CD14-positive monocyte (primary cell): ENCODE measurements around the gene RALB. TPM values are rescaled to one million over a fixed set of nuclear protein-coding genes. Genes with fewer than 3 reads are reported as not detected.
A peak's percentile ranks its signal among the peaks of the same experiment; 100 is the strongest.

Experiments
- DNase-seq, 3 donors: peaks; one replicate each; pipeline ENCODE4 v3.0.0-alpha.2; 2011 to 2022
- H2AFZ ChIP-seq: 2 replicates; pipeline ENCODE4 v1.6.0; 2012; ENCODE audit warnings: mild to moderate bottlenecking, low read depth, low read length, inconsistent platforms; ENCODE audit not compliant: insufficient read depth, poor library complexity, severe bottlenecking
- H3K27ac ChIP-seq, 2 donors: 1 replicate in 1 of 2; 2 replicates in 1 of 2; pipeline ENCODE4 v1.5.1; 2012 to 2013; ENCODE audit warnings: low read length in 2 of 2, control low read depth in 1 of 2, inconsistent platforms in 1 of 2, low read depth in 1 of 2, mild to moderate bottlenecking in 1 of 2
- H3K27me3 ChIP-seq, 2 donors: one replicate each; pipeline versions ENCODE4 v1.6.0 to v1.6.1; 2011 to 2013; ENCODE audit warnings: low read length in 2 of 2; ENCODE audit not compliant: control insufficient read depth in 2 of 2, insufficient read depth in 2 of 2
- H3K36me3 ChIP-seq, 2 donors: replicated peaks in 1 of 2; 1 replicate in 1 of 2; 2 replicates in 1 of 2; pipeline versions ENCODE4 v1.5.1 to v1.6.1; 2012 to 2013; ENCODE audit warnings: low read length in 2 of 2, control low read depth in 1 of 2, inconsistent platforms in 1 of 2, mild to moderate bottlenecking in 1 of 2; ENCODE audit not compliant: insufficient read depth in 2 of 2, control insufficient read depth in 1 of 2
- H3K4me1 ChIP-seq, 2 donors: 1 replicate in 1 of 2; 2 replicates in 1 of 2; pipeline versions ENCODE4 v1.5.1 to v1.6.1; 2012 to 2013; ENCODE audit warnings: low read length in 2 of 2, control low read depth in 1 of 2, inconsistent platforms in 1 of 2, mild to moderate bottlenecking in 1 of 2, moderate library complexity in 1 of 2; ENCODE audit not compliant: insufficient read depth in 2 of 2, control insufficient read depth in 1 of 2
- H3K4me2 ChIP-seq: replicated peaks from 2 replicates; pipeline ENCODE3; 2012; ENCODE audit warnings: low read length, moderate library complexity, mild to moderate bottlenecking; ENCODE audit not compliant: poor library complexity, severe bottlenecking; ENCODE audit errors: extremely low read depth
- H3K4me3 ChIP-seq, 3 experiments: fragments of 200-600 bp in 1 of 3; sonication (generic) in 1 of 3; replicated peaks in 1 of 3; 1 replicate in 2 of 3; 2 replicates in 1 of 3; pipeline ENCODE4 v1.5.1; 2011 to 2013; ENCODE audit warnings: low read length in 3 of 3, mild to moderate bottlenecking in 3 of 3, control low read depth in 2 of 3, low read depth in 2 of 3, inconsistent platforms in 1 of 3, moderate library complexity in 1 of 3
- H3K79me2 ChIP-seq: 2 replicates; pipeline ENCODE4 v1.6.0; 2012; ENCODE audit warnings: mild to moderate bottlenecking, control low read depth, inconsistent platforms, low read length, moderate library complexity; ENCODE audit not compliant: insufficient read depth
- H3K9ac ChIP-seq: 2 replicates; pipeline ENCODE4 v1.6.0; 2017; ENCODE audit warnings: low read length, mild to moderate bottlenecking; ENCODE audit not compliant: insufficient read depth, poor library complexity, severe bottlenecking
- H3K9me3 ChIP-seq, 2 donors: replicated peaks in 1 of 2; 1 replicate in 1 of 2; 2 replicates in 1 of 2; pipeline versions ENCODE4 v1.5.1 to v1.6.1; 2012 to 2013; ENCODE audit warnings: low read length in 2 of 2, control low read depth in 1 of 2; ENCODE audit not compliant: control insufficient read depth in 1 of 2, insufficient read depth in 1 of 2
- H4K20me1 ChIP-seq: 2 replicates; pipeline ENCODE4 v1.6.0; 2012; ENCODE audit warnings: mild to moderate bottlenecking, low read length, control low read depth, moderate library complexity; ENCODE audit not compliant: insufficient read depth
- H3K27ac Mint-ChIP-seq, 7 donors: one replicate each; pipeline ENCODE4 v1.8.0; 2020; ENCODE audit warnings: mild to moderate bottlenecking in 7 of 7, mixed read lengths in 7 of 7, moderate library complexity in 6 of 7, inconsistent platforms in 2 of 7
- H3K27me3 Mint-ChIP-seq, 3 donors: one replicate each; pipeline ENCODE4 v1.8.0; 2021 to 2022; ENCODE audit warnings: low read depth in 3 of 3, mild to moderate bottlenecking in 3 of 3, mixed read lengths in 3 of 3, moderate library complexity in 3 of 3, inconsistent platforms in 1 of 3
- H3K36me3 Mint-ChIP-seq, 2 donors: one replicate each; pipeline ENCODE4 v1.8.0; 2020; ENCODE audit warnings: mixed read lengths in 2 of 2, inconsistent platforms in 1 of 2, mild to moderate bottlenecking in 1 of 2
- H3K4me1 Mint-ChIP-seq: one replicate; pipeline ENCODE4 v1.8.0; 2020; ENCODE audit warnings: mild to moderate bottlenecking, mixed read lengths
- H3K4me3 Mint-ChIP-seq, 2 donors: one replicate each; pipeline ENCODE4 v1.8.0; 2020; ENCODE audit warnings: mild to moderate bottlenecking in 2 of 2, mixed read lengths in 2 of 2, moderate library complexity in 1 of 2
- H3K9me3 Mint-ChIP-seq, 7 donors: one replicate each; pipeline ENCODE4 v1.8.0; 2020 to 2022; ENCODE audit warnings: mixed read lengths in 7 of 7, mild to moderate bottlenecking in 6 of 7, moderate library complexity in 6 of 7, inconsistent platforms in 2 of 7
- WGBS: methylation state at CpG from one replicate; pipeline ENCODE4 v1.1.5; 2013; ENCODE audit warnings: missing lambda C conversion rate; ENCODE audit not compliant: insufficient coverage; 5-methylcytosine and 5-hydroxymethylcytosine counted together
- intact Hi-C, 2 donors: fragments of 100-400 bp; cut with micrococcal nuclease; formaldehyde crosslinking; loops; one replicate each; pipeline versions ENCODE4 v1.15.0 to v1.15.1; 2023
- polyA plus RNA-seq, 3 donors: library from polyadenylated mRNA; depleted of rRNA in 1 of 3; unstranded in 2 of 3; stranded (reverse) in 1 of 3; fragments of 300-500 nt in 2 of 3; fragments of >200 nt in 1 of 3; fragmentation: Illumina TruSeq in 2 of 3; gene quantifications; 1 replicate in 2 of 3; 2 replicates in 1 of 3; pipeline ENCODE4 v1.2.3, GENCODE V29; 2012 to 2021
- TF ChIP-seq, protein P1 (sequence below): fragments of 200-600 bp; IDR thresholded peaks from one replicate; pipeline ENCODE4 v1.8.0; 2022; ENCODE audit warnings: antibody characterized with exemption, mild to moderate bottlenecking

Gene RALB
- polyA plus RNA-seq, 3 donors = 57.2 to 163 (median 139) TPM

DNA sequence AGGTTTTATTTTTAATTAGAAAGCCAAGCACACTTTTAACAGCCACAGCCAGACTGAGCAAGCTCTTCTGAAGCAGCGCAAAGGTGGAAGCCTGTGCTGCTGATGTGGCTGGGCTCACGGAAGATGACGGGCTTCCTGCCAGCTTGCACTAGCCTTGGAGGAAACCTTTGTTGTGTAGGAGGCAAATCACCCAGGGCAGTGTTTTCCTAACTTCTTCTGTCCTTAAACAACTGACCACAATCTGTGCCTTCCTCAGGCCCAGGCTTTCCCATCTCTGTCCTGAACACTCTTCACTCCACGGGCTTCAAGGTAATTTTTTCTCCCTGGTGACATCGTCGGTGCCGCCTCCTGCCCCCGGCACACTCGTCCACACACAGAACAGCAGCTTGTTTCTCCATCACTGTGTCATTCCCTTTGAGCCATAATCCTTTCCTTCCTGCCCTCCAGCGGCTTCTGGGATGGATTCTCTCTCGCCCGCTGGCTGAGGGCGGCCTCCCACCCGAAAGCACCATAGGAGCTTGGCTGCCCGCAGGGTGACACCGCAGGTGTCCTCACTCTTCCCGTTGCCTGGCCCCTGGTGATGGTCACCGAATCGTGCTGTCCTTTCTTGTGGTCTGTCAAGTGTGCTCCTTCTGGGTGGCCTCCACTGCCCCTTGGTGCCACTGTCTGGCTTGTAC, 62.2 kb downstream of the RALB start:
- H3K4me1 Mint-ChIP-seq = peaks cover 19% of the 10 kb centered on the region
- Histone ChIP-seq H3K27me3 (peaks cover 0 to 8% of the 10 kb centered on the region in 2 donors), H3K9me3 (no peaks in the 10 kb centered on the region), H2AFZ (no peak overlapping the region), H3K4me1 (peaks cover 6 to 9% of the 10 kb centered on the region in 2 donors), H3K36me3 (no peaks in the 10 kb centered on the region), H3K4me2 (no peak overlapping the region), H3K27ac (no peak overlapping the region), H4K20me1 (no peaks in the 10 kb centered on the region), H3K9ac (no peak overlapping the region), H3K79me2 (no peaks in the 10 kb centered on the region), H3K4me3 (no peak overlapping the region)
- H3K36me3 Mint-ChIP-seq = no peaks in the 10 kb centered on the region
- TF ChIP-seq, protein P1, sequence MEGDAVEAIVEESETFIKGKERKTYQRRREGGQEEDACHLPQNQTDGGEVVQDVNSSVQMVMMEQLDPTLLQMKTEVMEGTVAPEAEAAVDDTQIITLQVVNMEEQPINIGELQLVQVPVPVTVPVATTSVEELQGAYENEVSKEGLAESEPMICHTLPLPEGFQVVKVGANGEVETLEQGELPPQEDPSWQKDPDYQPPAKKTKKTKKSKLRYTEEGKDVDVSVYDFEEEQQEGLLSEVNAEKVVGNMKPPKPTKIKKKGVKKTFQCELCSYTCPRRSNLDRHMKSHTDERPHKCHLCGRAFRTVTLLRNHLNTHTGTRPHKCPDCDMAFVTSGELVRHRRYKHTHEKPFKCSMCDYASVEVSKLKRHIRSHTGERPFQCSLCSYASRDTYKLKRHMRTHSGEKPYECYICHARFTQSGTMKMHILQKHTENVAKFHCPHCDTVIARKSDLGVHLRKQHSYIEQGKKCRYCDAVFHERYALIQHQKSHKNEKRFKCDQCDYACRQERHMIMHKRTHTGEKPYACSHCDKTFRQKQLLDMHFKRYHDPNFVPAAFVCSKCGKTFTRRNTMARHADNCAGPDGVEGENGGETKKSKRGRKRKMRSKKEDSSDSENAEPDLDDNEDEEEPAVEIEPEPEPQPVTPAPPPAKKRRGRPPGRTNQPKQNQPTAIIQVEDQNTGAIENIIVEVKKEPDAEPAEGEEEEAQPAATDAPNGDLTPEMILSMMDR = no peak
- H3K27ac Mint-ChIP-seq = peak overlapping the region in 2 of 7 donors; percentile 20 to 52
- peaks cover 19 to 28% (median 21%) of the 10 kb centered on the region in 3 donors for H3K27me3 Mint-ChIP-seq
- intact Hi-C loops = loop anchor here (5.0 to 10.0 kb wide), 3 partner anchors 90 to 613 kb away; partner anchors contain the start of gene TMEM185B (in 1 of the 2)
- H3K9me3 Mint-ChIP-seq = peaks cover 0 to 2% (median 0%) of the 10 kb centered on the region in 7 donors
- no peak for DNase-seq
- peak overlapping the region in 1 of 2 donors; percentile 3 for H3K4me3 Mint-ChIP-seq
- WGBS = 91% methylated on average over 16 of the region's 19 CpGs

DNA sequence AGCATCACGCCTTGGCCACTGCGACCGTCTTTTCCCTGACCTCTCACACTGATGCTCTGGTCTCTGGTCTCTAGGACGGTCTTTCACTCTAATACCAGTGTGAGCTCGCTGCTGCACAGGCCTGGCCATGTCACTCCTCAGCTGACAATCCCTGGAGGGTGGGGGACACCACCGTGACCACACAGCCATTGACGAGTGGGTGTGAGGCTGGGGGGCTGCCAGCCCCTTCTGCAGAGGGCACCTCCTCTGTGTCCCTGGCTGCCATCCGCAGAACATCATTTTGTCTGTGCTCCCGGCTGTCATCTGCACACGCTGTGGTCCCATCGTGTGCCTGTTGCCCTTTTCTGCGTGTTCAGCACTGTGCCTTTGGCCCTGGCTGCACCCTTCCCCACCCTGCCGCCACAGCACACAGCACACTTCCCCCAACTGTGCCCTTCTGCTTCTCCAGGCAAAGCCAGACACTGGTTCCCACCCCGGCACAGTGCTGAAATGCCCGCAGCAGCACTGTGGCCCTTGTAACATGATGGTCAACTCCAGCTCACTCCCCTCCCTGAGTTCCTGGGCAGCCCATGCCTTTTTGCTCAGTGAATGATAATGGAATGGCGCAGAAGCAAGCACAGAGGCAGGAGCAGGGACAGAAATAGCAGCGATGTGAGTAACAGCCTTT, 62.8 kb downstream of the RALB start:
- peaks cover 0 to 2% (median 0%) of the 10 kb centered on the region in 7 donors for H3K9me3 Mint-ChIP-seq
- intact Hi-C loops = loop anchor here in 1 of 2 donors (10.0 kb wide), 2 partner anchors 91 to 611 kb away; partner anchors contain the start of gene TMEM185B
- Histone ChIP-seq H3K27me3 (peaks cover 0 to 8% of the 10 kb centered on the region in 2 donors), H3K79me2 (no peaks in the 10 kb centered on the region), H3K9me3 (no peaks in the 10 kb centered on the region), H3K36me3 (no peaks in the 10 kb centered on the region), H4K20me1 (no peaks in the 10 kb centered on the region), H3K9ac (no peak overlapping the region), H2AFZ (no peak overlapping the region), H3K4me2 (no peak overlapping the region), H3K4me1 (peaks cover 6 to 9% of the 10 kb centered on the region in 2 donors), H3K27ac (no peak overlapping the region), H3K4me3 (no peak overlapping the region)
- 91% methylated on average over 12 of the region's 17 CpGs for WGBS
- H3K4me1 Mint-ChIP-seq = peaks cover 21% of the 10 kb centered on the region
- peak overlapping the region in 1 of 7 donors; percentile 20 for H3K27ac Mint-ChIP-seq
- no peak for DNase-seq
- no peaks in the 10 kb centered on the region for H3K36me3 Mint-ChIP-seq
- H3K4me3 Mint-ChIP-seq = no peak overlapping the region
- TF ChIP-seq, protein P1 = no peak
- peaks cover 19 to 28% (median 21%) of the 10 kb centered on the region in 3 donors for H3K27me3 Mint-ChIP-seq
